Measurements from ENCODE around the gene UNC5CL. TPM values are rescaled to one million over a fixed set of nuclear protein-coding genes. Genes with fewer than 3 reads are reported as not detected.

The UNC5CL gene
- total RNA-seq, 1 experiment from 2014 or later, result 0.41 TPM

- H3K36me3 ChIP-seq (ENCODE audit: insufficient read depth, low read length, poor library complexity, severe bottlenecking), result no peaks in the 10 kb centered on the region
- H3K4me3 ChIP-seq (ENCODE audit: low read depth, low read length, poor library complexity, severe bottlenecking), result no peak overlapping the region
- peaks cover 4% of the 10 kb centered on the region for H3K4me1 ChIP-seq (ENCODE audit: insufficient read depth, low read length, poor library complexity, severe bottlenecking)
- no peak for DNase-seq (ENCODE audit: low spot score)
- H3K27ac ChIP-seq (ENCODE audit: low read depth, low read length, poor library complexity, severe bottlenecking), result no peak overlapping the region
- intact Hi-C loops (cut with micrococcal nuclease; ENCODE audit: unreplicated experiment), result no loop called here
- TF ChIP-seq EZH2 (IDR thresholded peaks at IDR 0.05; ENCODE audit: borderline replicate concordance, low read depth, low read length, poor library complexity, severe bottlenecking) (no peak), CTCF (conservative IDR thresholded peaks at IDR 0.05; ENCODE audit: low read depth, low read length) (no peak)
- ChIA-PET POLR2A (ENCODE audit: low non-redundant PET) (no interaction called here), CTCF (no interaction called here)
- H3K27me3 ChIP-seq (replicated peaks; ENCODE audit: insufficient read depth, low read depth, low read length, poor library complexity), result no peaks in the 10 kb centered on the region
- no TSS peak for BruUV-seq (replicated peaks)
- no peaks in the 10 kb centered on the region for H3K9me3 ChIP-seq (ENCODE audit: low read depth, low read length, poor library complexity, severe bottlenecking)
Measured at GRCh38 chr6:41049955-41050354, 10.9 kb upstream of the UNC5CL start.

GRCh38 chr6:41049521-41049920, 10.5 kb upstream of the UNC5CL start:
- Histone ChIP-seq H3K27ac (ENCODE audit: low read depth, low read length, poor library complexity, severe bottlenecking) (no peak overlapping the region), H3K27me3 (replicated peaks; ENCODE audit: insufficient read depth, low read depth, low read length, poor library complexity) (no peaks in the 10 kb centered on the region), H3K9me3 (ENCODE audit: low read depth, low read length, poor library complexity, severe bottlenecking) (no peaks in the 10 kb centered on the region), H3K4me1 (ENCODE audit: insufficient read depth, low read length, poor library complexity, severe bottlenecking) (peaks cover 4% of the 10 kb centered on the region), H3K36me3 (ENCODE audit: insufficient read depth, low read length, poor library complexity, severe bottlenecking) (no peaks in the 10 kb centered on the region), H3K4me3 (ENCODE audit: low read depth, low read length, poor library complexity, severe bottlenecking) (no peak overlapping the region)
- BruUV-seq (replicated peaks), result no TSS peak
- POLR2A ChIA-PET (ENCODE audit: low non-redundant PET), result no interaction called here
- TF ChIP-seq CTCF (conservative IDR thresholded peaks at IDR 0.05; ENCODE audit: low read depth, low read length), result no peak
- no peak for TF ChIP-seq EZH2 (IDR thresholded peaks at IDR 0.05; ENCODE audit: borderline replicate concordance, low read depth, low read length, poor library complexity, severe bottlenecking)
- no peak for DNase-seq (ENCODE audit: low spot score)
- CTCF ChIA-PET, result no interaction called here
- intact Hi-C loops (cut with micrococcal nuclease; ENCODE audit: unreplicated experiment), result no loop called here

- Histone ChIP-seq H3K4me1 (ENCODE audit: insufficient read depth, low read length, poor library complexity, severe bottlenecking) (peaks cover 4% of the 10 kb centered on the region), H3K27ac (ENCODE audit: low read depth, low read length, poor library complexity, severe bottlenecking) (no peak overlapping the region), H3K27me3 (replicated peaks; ENCODE audit: insufficient read depth, low read depth, low read length, poor library complexity) (no peaks in the 10 kb centered on the region), H3K36me3 (ENCODE audit: insufficient read depth, low read length, poor library complexity, severe bottlenecking) (no peaks in the 10 kb centered on the region), H3K4me3 (ENCODE audit: low read depth, low read length, poor library complexity, severe bottlenecking) (no peak overlapping the region), H3K9me3 (ENCODE audit: low read depth, low read length, poor library complexity, severe bottlenecking) (no peaks in the 10 kb centered on the region)
- DNase-seq (ENCODE audit: low spot score), result no peak
- TF ChIP-seq CTCF (conservative IDR thresholded peaks at IDR 0.05; ENCODE audit: low read depth, low read length) (no peak), EZH2 (IDR thresholded peaks at IDR 0.05; ENCODE audit: borderline replicate concordance, low read depth, low read length, poor library complexity, severe bottlenecking) (no peak)
- BruUV-seq (replicated peaks), result no TSS peak
- intact Hi-C loops (cut with micrococcal nuclease; ENCODE audit: unreplicated experiment), result no loop called here
- ChIA-PET CTCF (no interaction called here), POLR2A (ENCODE audit: low non-redundant PET) (interaction anchor here (0.6 kb wide), 1 partner anchor 18 kb away, joined by 3 read pairs; no protein-coding TSS in a partner anchor)
Measured at GRCh38 chr6:41047745-41048732, 9.0 kb upstream of the UNC5CL start.
